Measurements from ENCODE around the gene CAMKK1. TPM values are rescaled to one million over a fixed set of nuclear protein-coding genes. Genes with fewer than 3 reads are reported as not detected.

Gene CAMKK1
- total RNA-seq, 1 donor from 2014 or later = 7.8 TPM

DNA sequence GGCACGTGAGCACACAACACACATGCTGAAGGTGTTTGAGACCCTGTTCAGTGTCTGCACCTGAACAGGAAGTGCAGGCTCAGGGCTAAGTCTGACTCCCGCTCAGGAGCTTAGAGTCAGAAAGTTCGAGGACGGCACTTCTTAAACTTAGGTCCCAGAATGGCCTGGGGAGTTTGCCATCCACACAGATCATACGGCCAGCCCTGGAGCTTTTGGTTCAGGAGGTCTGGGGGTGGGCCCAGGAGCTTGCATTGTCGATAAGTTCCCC is 4.0 kb upstream of the CAMKK1 start:
- DNase-seq (ENCODE audit: low read depth) = no peak
- Histone ChIP-seq H3K27me3 (ENCODE audit: control insufficient read depth, insufficient read depth, low read length) (peaks cover 5% of the 10 kb centered on the region), H3K36me3 (ENCODE audit: control insufficient read depth, insufficient read depth, low read length) (no peaks in the 10 kb centered on the region), H3K4me3 (ENCODE audit: low read depth, low read length) (no peak overlapping the region)
- TF ChIP-seq, protein P1, sequence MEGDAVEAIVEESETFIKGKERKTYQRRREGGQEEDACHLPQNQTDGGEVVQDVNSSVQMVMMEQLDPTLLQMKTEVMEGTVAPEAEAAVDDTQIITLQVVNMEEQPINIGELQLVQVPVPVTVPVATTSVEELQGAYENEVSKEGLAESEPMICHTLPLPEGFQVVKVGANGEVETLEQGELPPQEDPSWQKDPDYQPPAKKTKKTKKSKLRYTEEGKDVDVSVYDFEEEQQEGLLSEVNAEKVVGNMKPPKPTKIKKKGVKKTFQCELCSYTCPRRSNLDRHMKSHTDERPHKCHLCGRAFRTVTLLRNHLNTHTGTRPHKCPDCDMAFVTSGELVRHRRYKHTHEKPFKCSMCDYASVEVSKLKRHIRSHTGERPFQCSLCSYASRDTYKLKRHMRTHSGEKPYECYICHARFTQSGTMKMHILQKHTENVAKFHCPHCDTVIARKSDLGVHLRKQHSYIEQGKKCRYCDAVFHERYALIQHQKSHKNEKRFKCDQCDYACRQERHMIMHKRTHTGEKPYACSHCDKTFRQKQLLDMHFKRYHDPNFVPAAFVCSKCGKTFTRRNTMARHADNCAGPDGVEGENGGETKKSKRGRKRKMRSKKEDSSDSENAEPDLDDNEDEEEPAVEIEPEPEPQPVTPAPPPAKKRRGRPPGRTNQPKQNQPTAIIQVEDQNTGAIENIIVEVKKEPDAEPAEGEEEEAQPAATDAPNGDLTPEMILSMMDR (IDR thresholded peaks at IDR 0.05; ENCODE audit: insufficient read depth, low read length, poor library complexity, severe bottlenecking) = no peak

DNA sequence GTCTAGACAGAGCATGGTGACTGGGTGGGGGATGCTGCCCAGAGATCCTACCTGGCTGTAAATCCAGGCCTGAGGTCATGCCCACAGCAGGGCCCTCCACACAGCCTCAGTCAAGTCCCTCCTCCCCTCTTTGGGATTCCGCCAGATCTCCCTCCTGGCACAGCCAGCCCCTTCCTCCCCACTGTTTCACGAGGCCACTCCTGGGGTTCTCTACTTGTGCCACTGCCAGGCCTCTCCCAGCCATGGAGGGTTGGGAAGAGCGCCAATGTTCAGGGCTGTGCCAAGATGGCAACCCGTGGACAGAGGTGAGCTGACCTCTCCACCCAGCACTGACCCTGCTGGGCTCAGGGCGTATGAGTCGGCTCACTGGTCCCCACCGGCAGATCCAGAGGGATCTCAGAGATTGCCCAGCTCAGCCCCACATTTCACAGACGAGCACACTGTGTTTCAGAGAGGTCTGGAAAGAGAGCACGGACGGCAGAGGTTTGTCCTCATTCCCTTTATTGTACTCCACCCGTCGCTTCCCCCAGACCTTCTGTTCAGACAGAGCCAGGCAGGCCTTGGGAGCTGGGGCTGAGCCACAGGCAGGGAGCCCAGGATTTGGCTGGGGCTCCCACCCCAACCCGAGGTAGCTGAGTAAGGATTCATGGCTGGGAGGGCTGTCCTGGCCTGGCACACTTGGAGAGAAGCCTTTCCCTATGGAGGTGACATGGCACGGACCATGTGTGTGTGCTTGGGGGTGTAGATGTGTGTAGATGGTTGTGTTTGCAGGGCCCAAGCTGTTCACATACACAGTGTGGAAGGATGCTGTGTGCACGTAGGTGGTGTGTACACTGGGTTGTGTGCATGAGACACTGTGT is 3.5 kb upstream of the CAMKK1 start:
- TF ChIP-seq, protein P1 (IDR thresholded peaks at IDR 0.05; ENCODE audit: insufficient read depth, low read length, poor library complexity, severe bottlenecking) = no peak
- Histone ChIP-seq H3K36me3 (ENCODE audit: control insufficient read depth, insufficient read depth, low read length) (no peaks in the 10 kb centered on the region), H3K27me3 (ENCODE audit: control insufficient read depth, insufficient read depth, low read length) (peaks cover 3% of the 10 kb centered on the region), H3K4me3 (ENCODE audit: low read depth, low read length) (no peak overlapping the region)
- DNase-seq (ENCODE audit: low read depth) = no peak

DNA sequence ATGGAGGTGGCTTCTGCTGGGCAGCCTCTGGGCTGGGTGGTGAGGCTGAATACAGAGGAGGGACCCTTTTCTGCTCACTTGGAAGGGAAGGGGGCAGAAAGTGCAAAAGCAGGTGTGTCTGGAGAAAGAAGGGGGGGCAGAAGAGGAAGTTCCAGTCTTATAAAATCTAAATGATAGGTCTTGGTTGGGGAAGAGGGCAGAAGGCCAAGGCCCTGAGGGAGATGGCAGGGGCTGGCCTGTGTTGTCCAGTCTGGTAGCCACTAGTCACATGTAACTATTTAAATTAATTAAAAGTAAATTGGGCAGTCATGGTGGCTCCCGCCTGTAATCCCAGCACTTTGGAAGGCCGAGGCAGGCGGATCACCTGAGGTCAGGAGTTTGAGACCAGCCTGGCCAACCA is 2.5 kb upstream of the CAMKK1 start:
- Histone ChIP-seq H3K27me3 (ENCODE audit: control insufficient read depth, insufficient read depth, low read length) (peaks cover 3% of the 10 kb centered on the region), H3K4me3 (ENCODE audit: low read depth, low read length) (no peak overlapping the region), H3K36me3 (ENCODE audit: control insufficient read depth, insufficient read depth, low read length) (no peaks in the 10 kb centered on the region)
- TF ChIP-seq, protein P1 (IDR thresholded peaks at IDR 0.05; ENCODE audit: insufficient read depth, low read length, poor library complexity, severe bottlenecking) = no peak
- DNase-seq (ENCODE audit: low read depth) = no peak

DNA sequence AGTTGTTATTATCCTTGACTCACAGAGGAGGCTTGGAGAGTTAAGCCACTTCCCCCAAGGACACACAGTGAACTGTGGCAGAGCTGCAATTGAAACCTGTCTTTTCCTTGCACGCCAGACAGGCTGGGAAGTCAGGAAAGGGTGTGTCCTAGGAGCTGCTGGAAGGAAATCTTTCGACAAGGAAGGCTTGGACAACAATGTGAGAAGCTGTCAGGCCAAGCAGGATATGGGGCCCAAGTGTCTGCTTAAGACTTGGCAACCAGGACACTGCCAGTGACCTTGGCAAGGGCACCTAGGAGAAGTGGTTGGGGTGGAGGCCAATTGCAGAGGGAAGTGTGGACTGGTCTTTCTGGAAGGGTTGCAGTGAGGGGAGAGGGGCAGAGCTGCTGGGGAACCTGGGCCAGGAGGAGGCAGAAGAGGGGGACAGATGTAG is 2.1 kb upstream of the CAMKK1 start:
- peaks cover 3% of the 10 kb centered on the region for H3K27me3 ChIP-seq (ENCODE audit: control insufficient read depth, insufficient read depth, low read length)
- no peak for DNase-seq (ENCODE audit: low read depth)
- TF ChIP-seq, protein P1 (IDR thresholded peaks at IDR 0.05; ENCODE audit: insufficient read depth, low read length, poor library complexity, severe bottlenecking) = no peak
- no peak overlapping the region for H3K4me3 ChIP-seq (ENCODE audit: low read depth, low read length)
- no peaks in the 10 kb centered on the region for H3K36me3 ChIP-seq (ENCODE audit: control insufficient read depth, insufficient read depth, low read length)

DNA sequence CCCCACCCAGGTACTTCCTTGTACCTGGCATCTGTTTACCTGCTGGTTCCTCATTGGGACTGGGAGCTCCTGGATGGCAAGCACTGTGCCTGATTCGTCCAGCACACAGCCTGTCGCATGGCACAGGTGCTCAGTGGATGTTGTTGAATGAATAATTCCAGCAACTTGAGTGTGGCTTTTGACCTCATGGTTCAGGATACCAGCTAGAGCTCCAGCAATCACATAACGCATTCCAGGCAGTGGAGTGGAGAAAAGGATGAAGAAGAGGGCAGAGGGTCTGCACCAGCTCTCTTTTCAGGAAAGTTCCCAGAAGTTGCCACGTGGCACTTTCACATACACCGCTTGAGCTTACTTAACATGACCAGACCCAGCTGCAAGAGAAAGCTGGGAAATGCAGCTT is 1.3 kb upstream of the CAMKK1 start:
- DNase-seq (ENCODE audit: low read depth) = no peak
- no peaks in the 10 kb centered on the region for H3K36me3 ChIP-seq (ENCODE audit: control insufficient read depth, insufficient read depth, low read length)
- no peak overlapping the region for H3K4me3 ChIP-seq (ENCODE audit: low read depth, low read length)
- H3K27me3 ChIP-seq (ENCODE audit: control insufficient read depth, insufficient read depth, low read length) = peaks cover 2% of the 10 kb centered on the region
- TF ChIP-seq, protein P1 (IDR thresholded peaks at IDR 0.05; ENCODE audit: insufficient read depth, low read length, poor library complexity, severe bottlenecking) = no peak

DNA sequence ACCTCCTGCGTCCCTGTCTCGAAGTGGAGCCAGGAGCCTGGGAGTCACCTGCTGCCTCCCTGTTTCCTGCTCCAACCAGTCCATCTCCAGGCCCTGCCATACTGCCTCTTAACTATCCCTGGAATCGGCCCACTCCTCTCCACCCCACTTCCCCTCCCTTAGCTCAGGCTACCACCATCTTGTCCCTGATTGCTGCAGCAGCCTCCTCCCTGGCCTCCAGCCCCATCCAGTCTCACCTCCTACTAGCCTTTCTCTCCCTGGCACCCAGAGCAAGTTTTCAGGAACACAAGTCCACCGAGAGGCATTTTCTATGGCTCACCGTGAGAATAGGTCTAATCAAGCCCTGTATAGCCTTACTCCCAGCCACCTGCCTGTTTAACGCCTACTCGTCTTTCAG is 865 bp upstream of the CAMKK1 start:
- TF ChIP-seq, protein P1 (IDR thresholded peaks at IDR 0.05; ENCODE audit: insufficient read depth, low read length, poor library complexity, severe bottlenecking) = no peak
- DNase-seq (ENCODE audit: low read depth) = no peak
- Histone ChIP-seq H3K36me3 (ENCODE audit: control insufficient read depth, insufficient read depth, low read length) (no peaks in the 10 kb centered on the region), H3K27me3 (ENCODE audit: control insufficient read depth, insufficient read depth, low read length) (no peaks in the 10 kb centered on the region), H3K4me3 (ENCODE audit: low read depth, low read length) (no peak overlapping the region)

Measured in kidney epithelial cell (primary cell).